HG02840 (cell line): ENCODE results near the gene ESM1.
"Not testable (repeated sequence)": the region's sequence is repeated elsewhere in the genome, so short reads cannot be mapped to it uniquely, and the experiment has no call there.

Experiments
- ATAC-seq: cut with Tn5 transposase; IDR thresholded peaks from one replicate; pipeline ENCODE4 v1.9.1; 2021; ENCODE audit warnings: mild to moderate bottlenecking, moderate library complexity, moderate number of reproducible peaks; ENCODE audit not compliant: unreplicated experiment, low FRiP score

ESM1 gene

GRCh38 chr5:54985301-54986268, at the start of gene ESM1:
Gene ESM1 (minus strand): TSS chr5:54985593. CDS start chr5:54985517, 76 bp downstream.
- no peak for ATAC-seq

- ATAC-seq, result no peak
These were observed 48.2 kb upstream of the ESM1 start for GRCh38 chr5:55033568-55033967.

- no peak for ATAC-seq
These were observed 46.1 kb upstream of the ESM1 start for GRCh38 chr5:55031492-55031891.

- no peak for ATAC-seq
These were observed 45.4 kb upstream of the ESM1 start for GRCh38 chr5:55030676-55031369.

GRCh38 chr5:55030220-55030619, 44.8 kb upstream of the ESM1 start:
- no peak for ATAC-seq

- no peak for ATAC-seq
These were observed 42.2 kb upstream of the ESM1 start for GRCh38 chr5:55027595-55027994.

- ATAC-seq, result no peak
These were observed 37.1 kb upstream of the ESM1 start for GRCh38 chr5:55022450-55022849.

- ATAC-seq, result no peak
These were observed 36.4 kb upstream of the ESM1 start for GRCh38 chr5:55021821-55022220.

- ATAC-seq, result no peak
These were observed 36.0 kb upstream of the ESM1 start for GRCh38 chr5:55021410-55021809.

- ATAC-seq, result not testable (repeated sequence)
These were observed 24.8 kb upstream of the ESM1 start for GRCh38 chr5:55010149-55010548.

GRCh38 chr5:55004729-55005128, 19.3 kb upstream of the ESM1 start:
- no peak for ATAC-seq

GRCh38 chr5:55003432-55004065, 18.2 kb upstream of the ESM1 start:
- ATAC-seq, result no peak

GRCh38 chr5:55002166-55002565, 16.8 kb upstream of the ESM1 start:
- not testable (repeated sequence) for ATAC-seq

GRCh38 chr5:54997081-54997480, 11.7 kb upstream of the ESM1 start:
- no peak for ATAC-seq

- no peak for ATAC-seq
These were observed 11.1 kb upstream of the ESM1 start for GRCh38 chr5:54996466-54996865.

- ATAC-seq, result no peak
These were observed 9.8 kb upstream of the ESM1 start for GRCh38 chr5:54995168-54995567.

- ATAC-seq, result no peak
These were observed 9.2 kb upstream of the ESM1 start for GRCh38 chr5:54994628-54995027.

GRCh38 chr5:54993318-54993717, 7.9 kb upstream of the ESM1 start:
- no peak for ATAC-seq

- ATAC-seq, result no peak
These were observed 6.0 kb upstream of the ESM1 start for GRCh38 chr5:54991416-54991815.

GRCh38 chr5:54990841-54991258, 5.5 kb upstream of the ESM1 start:
- ATAC-seq, result no peak

- ATAC-seq, result no peak
These were observed 3.4 kb upstream of the ESM1 start for GRCh38 chr5:54988817-54989216.
